PC-9 (cell line): ENCODE results near the gene APMAP. TPM values are rescaled to one million over a fixed set of nuclear protein-coding genes. Genes with fewer than 3 reads are reported as not detected.

Experiments
- BruUV-seq: library from RNA; stranded (reverse); fragments of 400-500 nt; replicated peaks from 2 replicates; lab custom pipeline; 2021; lab: Mats Ljungman, UMichigan
- CTCF ChIA-PET: fragments of 300-600 bp; sonication (Branson Sonifier 250); formaldehyde crosslinking; loops from one replicate; lab custom pipeline; 2022; ENCODE audit warnings: antibody characterized with exemption; lab: Charles Lee
- POLR2A ChIA-PET: fragments of 300-600 bp; sonication (Branson Sonifier 250); formaldehyde crosslinking; loops from one replicate; lab custom pipeline; 2022; ENCODE audit warnings: antibody characterized with exemption; ENCODE audit not compliant: unreplicated experiment; lab: Charles Lee
- DNase-seq, 2 experiments: peaks; one replicate each; pipeline versions ENCODE4 v3.0.0 to v3.0.0-alpha.2; 2015 to 2022; ENCODE audit warnings: mixed read lengths in 1 of 2
- H2AFZ ChIP-seq: fragments of 200-600 bp; sonication (generic); 2 replicates; pipeline ENCODE4 v1.8.1; 2017; ENCODE audit warnings: antibody characterized with exemption
- H3F3A ChIP-seq: fragments of 200-600 bp; sonication (generic); 2 replicates; pipeline ENCODE4 v1.8.1; 2017; ENCODE audit warnings: antibody characterized with exemption, mild to moderate bottlenecking, low read depth; ENCODE audit not compliant: insufficient read depth
- H3K27ac ChIP-seq: fragments of 200-600 bp; sonication (generic); 2 replicates; pipeline ENCODE4 v1.6.1; 2016; ENCODE audit warnings: mixed run types
- H3K27me3 ChIP-seq: fragments of 200-600 bp; sonication (generic); 2 replicates; pipeline ENCODE4 v1.6.1; 2016; ENCODE audit warnings: low read depth, mixed run types; ENCODE audit not compliant: insufficient read depth
- H3K36me3 ChIP-seq: fragments of 200-600 bp; sonication (generic); 2 replicates; pipeline ENCODE4 v1.6.1; 2016; ENCODE audit warnings: low read depth, mixed run types
- H3K4me1 ChIP-seq: fragments of 200-600 bp; sonication (generic); replicated peaks from 2 replicates; pipeline ENCODE4 v1.6.1; 2016; ENCODE audit warnings: mixed run types; ENCODE audit not compliant: insufficient read depth
- H3K4me2 ChIP-seq: fragments of 200-600 bp; sonication (generic); 2 replicates; pipeline ENCODE4 v1.6.1; 2017; ENCODE audit warnings: mixed run types
- H3K4me3 ChIP-seq: fragments of 200-600 bp; sonication (generic); 2 replicates; pipeline ENCODE4 v1.6.1; 2016; ENCODE audit warnings: mixed run types
- H3K79me2 ChIP-seq: fragments of 200-600 bp; sonication (generic); 2 replicates; pipeline ENCODE4 v1.6.1; 2017; ENCODE audit warnings: low read depth, mixed run types
- H3K9me2 ChIP-seq: fragments of 200-600 bp; sonication (generic); 2 replicates; pipeline ENCODE4 v1.8.1; 2017; ENCODE audit warnings: mild to moderate bottlenecking; ENCODE audit not compliant: insufficient read depth
- H3K9me3 ChIP-seq: fragments of 200-600 bp; sonication (generic); 2 replicates; pipeline ENCODE4 v1.8.1; 2016; ENCODE audit warnings: low read depth; ENCODE audit not compliant: insufficient read depth
- H4K20me1 ChIP-seq: fragments of 200-600 bp; sonication (generic); 2 replicates; pipeline ENCODE4 v1.8.1; 2017; ENCODE audit not compliant: insufficient read depth
- CTCF ChIP-seq: fragments of 200-600 bp; sonication (generic); conservative IDR thresholded peaks from 2 replicates; pipeline ENCODE4 v1.6.1; 2017; ENCODE audit warnings: mixed run types, antibody characterized with exemption, mild to moderate bottlenecking, moderate library complexity
- EZH2 ChIP-seq: fragments of 200-600 bp; sonication (generic); IDR thresholded peaks from 2 replicates; pipeline ENCODE4 v1.8.0; 2017; ENCODE audit warnings: antibody characterized with exemption, low read depth
- intact Hi-C: fragments of 100-400 bp; cut with micrococcal nuclease; formaldehyde crosslinking; loops from one replicate; pipeline ENCODE4 v1.10.0; 2022; ENCODE audit not compliant: unreplicated experiment
- total RNA-seq: library from RNA; stranded (reverse); gene quantifications from 2 replicates; pipeline ENCODE4 v1.2.3, GENCODE V29; 2021

APMAP gene
- total RNA-seq, 1 experiment from 2014 or later, result 103 TPM

- no peak overlapping the region for H3K27ac ChIP-seq
- no peaks in the 10 kb centered on the region for H3F3A ChIP-seq
- H3K4me1 ChIP-seq, result no peaks in the 10 kb centered on the region
- POLR2A ChIA-PET, result no interaction called here
- H3K4me3 ChIP-seq, result no peak overlapping the region
- H3K27me3 ChIP-seq, result no peaks in the 10 kb centered on the region
- H3K9me2 ChIP-seq, result no peaks in the 10 kb centered on the region
- no peaks in the 10 kb centered on the region for H3K36me3 ChIP-seq
- no peaks in the 10 kb centered on the region for H3K9me3 ChIP-seq
- intact Hi-C loops, result no loop called here
- H4K20me1 ChIP-seq, result no peaks in the 10 kb centered on the region
- no peak overlapping the region for H2AFZ ChIP-seq
- no TSS peak for BruUV-seq
- DNase-seq, result no peak
- CTCF ChIA-PET, result no interaction called here
- TF ChIP-seq CTCF, result no peak
- no peak for TF ChIP-seq EZH2
- no peak overlapping the region for H3K4me2 ChIP-seq
- no peaks in the 10 kb centered on the region for H3K79me2 ChIP-seq
Measured at GRCh38 chr20:25030649-25031207, 38.2 kb upstream of the APMAP start.

GRCh38 chr20:25030007-25030648 is 37.6 kb upstream of the APMAP start:
- DNase-seq, result no peak
- H3K9me2 ChIP-seq, result no peaks in the 10 kb centered on the region
- H2AFZ ChIP-seq, result no peak overlapping the region
- BruUV-seq, result no TSS peak
- ChIA-PET POLR2A (no interaction called here), CTCF (no interaction called here)
- no peaks in the 10 kb centered on the region for H3F3A ChIP-seq
- no peaks in the 10 kb centered on the region for H3K79me2 ChIP-seq
- intact Hi-C loops, result no loop called here
- H3K4me2 ChIP-seq, result no peak overlapping the region
- no peaks in the 10 kb centered on the region for H4K20me1 ChIP-seq
- H3K4me1 ChIP-seq, result no peaks in the 10 kb centered on the region
- TF ChIP-seq CTCF (no peak), EZH2 (no peak)
- no peak overlapping the region for H3K27ac ChIP-seq
- H3K9me3 ChIP-seq, result no peaks in the 10 kb centered on the region
- H3K36me3 ChIP-seq, result no peaks in the 10 kb centered on the region
- no peak overlapping the region for H3K4me3 ChIP-seq
- H3K27me3 ChIP-seq, result no peaks in the 10 kb centered on the region

GRCh38 chr20:25025986-25026605 is 33.5 kb upstream of the APMAP start:
- TF ChIP-seq CTCF (no peak), EZH2 (no peak)
- Histone ChIP-seq H2AFZ (no peak overlapping the region), H3K4me1 (peaks cover 15% of the 10 kb centered on the region), H3K9me3 (no peaks in the 10 kb centered on the region), H3K36me3 (no peaks in the 10 kb centered on the region), H3K4me2 (no peak overlapping the region), H3K27me3 (no peaks in the 10 kb centered on the region), H4K20me1 (no peaks in the 10 kb centered on the region), H3K27ac (no peak overlapping the region), H3F3A (peaks cover 10% of the 10 kb centered on the region; the same call in 1 of the 2 replicates), H3K79me2 (no peaks in the 10 kb centered on the region), H3K9me2 (no peaks in the 10 kb centered on the region), H3K4me3 (no peak overlapping the region)
- DNase-seq, result no peak
- ChIA-PET POLR2A (no interaction called here), CTCF (no interaction called here)
- BruUV-seq, result no TSS peak
- intact Hi-C loops, result no loop called here
